Vagina (tissue), 2 donors: ENCODE data around the gene BDH1.

Source experiments
- CTCF ChIP-seq, 3 experiments: fragments of 450-650 bp in 2 of 3; fragments of 200-600 bp in 1 of 3; sonication (generic) in 1 of 3; IDR thresholded peaks; one replicate each; pipeline ENCODE4 v1.5.1; 2017 to 2019; ENCODE audit warnings: antibody characterized with exemption in 3 of 3, mild to moderate bottlenecking in 2 of 3, moderate library complexity in 2 of 3
- POLR2A ChIP-seq, 2 donors: fragments of 450-650 bp; IDR thresholded peaks; one replicate each; pipeline ENCODE4 v1.6.1; 2017; ENCODE audit warnings: antibody characterized with exemption in 2 of 2, mild to moderate bottlenecking in 2 of 2, moderate library complexity in 2 of 2
- POLR2AphosphoS5 ChIP-seq, 2 donors: sonication (generic); formaldehyde crosslinking; IDR thresholded peaks; one replicate each; pipeline ENCODE4 v1.9.0; 2017; ENCODE audit warnings: antibody characterized with exemption in 2 of 2, mild to moderate bottlenecking in 2 of 2, low read depth in 1 of 2; ENCODE audit not compliant: insufficient read depth in 1 of 2

DNA sequence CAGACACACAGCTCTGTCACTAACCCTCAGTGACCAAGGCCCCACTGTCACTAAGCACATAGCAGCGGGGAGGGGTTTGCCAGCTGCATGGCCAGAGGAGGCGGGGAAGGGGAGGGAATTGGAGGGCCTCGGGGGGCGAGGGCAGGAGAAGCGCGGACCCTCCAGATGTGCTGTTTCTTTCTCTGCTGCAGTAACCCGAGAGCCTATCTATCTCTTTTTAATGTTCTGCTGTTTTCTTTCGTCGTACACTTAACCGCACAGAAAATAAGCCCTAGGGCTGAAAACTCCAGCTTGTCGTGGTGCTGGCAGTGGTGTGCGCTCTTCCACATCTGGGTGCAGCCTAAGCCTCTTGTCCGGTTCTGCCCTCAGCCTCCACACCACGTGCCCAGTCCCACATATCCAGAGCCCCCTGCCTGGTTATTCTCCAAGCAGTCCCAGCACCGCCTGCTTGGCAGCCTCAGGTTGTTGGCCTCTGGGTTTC is 51.1 kb downstream of the BDH1 start:
- TF ChIP-seq CTCF (IDR thresholded peaks at IDR 0.05) (no peak), POLR2A (IDR thresholded peaks at IDR 0.05) (no peak), POLR2AphosphoS5 (IDR thresholded peaks at IDR 0.05; ENCODE audit: insufficient read depth in 1 of 2, low read depth in 1 of 2) (no peak)
